Measurements from ENCODE around the gene MYL12B. TPM values are rescaled to one million over a fixed set of nuclear protein-coding genes. Genes with fewer than 3 reads are reported as not detected.
A peak's percentile ranks its signal among the peaks of the same experiment; 100 is the strongest.

Gene MYL12B
- 144 TPM for polyA plus RNA-seq (2012; ENCODE audit: insufficient read length, low read depth)

- TF ChIP-seq TAF1 (IDR thresholded peaks at IDR 0.05; ENCODE audit: borderline replicate concordance, insufficient read depth, low read length) (peak; percentile 2; the same call in 1 of the 2 replicates), POLR2AphosphoS5 (IDR thresholded peaks at IDR 0.05; ENCODE audit: low read depth, low read length) (peak; percentile 78), SIN3A (IDR thresholded peaks at IDR 0.05; ENCODE audit: borderline replicate concordance, insufficient read depth, low read length) (peak; percentile 52; the same call in 1 of the 2 replicates), FOXP2 (optimal IDR thresholded peaks at IDR 0.05; ENCODE audit: borderline replicate concordance, extremely low read depth, extremely low read length, insufficient read depth) (peak; percentile 73), REST (IDR thresholded peaks at IDR 0.05; ENCODE audit: insufficient read depth in 1 of 2, low read depth in 2 of 2, low read length in 2 of 2) (no peak)
Observed at GRCh38 chr18:3261373-3262233, at the start of gene MYL12B. Gene MYL12B, plus strand, starts transcription at chr18:3262133. Its CDS starts 10,766 bp downstream, at chr18:3272899.

- TF ChIP-seq POLR2AphosphoS5 (IDR thresholded peaks at IDR 0.05; ENCODE audit: low read depth, low read length) (no peak), REST (IDR thresholded peaks at IDR 0.05; ENCODE audit: insufficient read depth in 1 of 2, low read depth in 2 of 2, low read length in 2 of 2) (no peak), SIN3A (IDR thresholded peaks at IDR 0.05; ENCODE audit: borderline replicate concordance, insufficient read depth, low read length) (no peak), TAF1 (IDR thresholded peaks at IDR 0.05; ENCODE audit: borderline replicate concordance, insufficient read depth, low read length) (no peak), FOXP2 (optimal IDR thresholded peaks at IDR 0.05; ENCODE audit: borderline replicate concordance, extremely low read depth, extremely low read length, insufficient read depth) (no peak)
Observed at GRCh38 chr18:3212657-3213056, 49.3 kb upstream of the MYL12B start.

GRCh38 chr18:3213300-3214059, 48.5 kb upstream of the MYL12B start:
- TF ChIP-seq REST (IDR thresholded peaks at IDR 0.05; ENCODE audit: insufficient read depth in 1 of 2, low read depth in 2 of 2, low read length in 2 of 2): no peak
- TF ChIP-seq FOXP2 (optimal IDR thresholded peaks at IDR 0.05; ENCODE audit: borderline replicate concordance, extremely low read depth, extremely low read length, insufficient read depth): no peak
- no peak for TF ChIP-seq SIN3A (IDR thresholded peaks at IDR 0.05; ENCODE audit: borderline replicate concordance, insufficient read depth, low read length)
- no peak for TF ChIP-seq POLR2AphosphoS5 (IDR thresholded peaks at IDR 0.05; ENCODE audit: low read depth, low read length)
- TF ChIP-seq TAF1 (IDR thresholded peaks at IDR 0.05; ENCODE audit: borderline replicate concordance, insufficient read depth, low read length): no peak

GRCh38 chr18:3214855-3215637, 46.9 kb upstream of the MYL12B start:
- TF ChIP-seq FOXP2 (optimal IDR thresholded peaks at IDR 0.05; ENCODE audit: borderline replicate concordance, extremely low read depth, extremely low read length, insufficient read depth) (no peak), TAF1 (IDR thresholded peaks at IDR 0.05; ENCODE audit: borderline replicate concordance, insufficient read depth, low read length) (no peak), POLR2AphosphoS5 (IDR thresholded peaks at IDR 0.05; ENCODE audit: low read depth, low read length) (no peak), REST (IDR thresholded peaks at IDR 0.05; ENCODE audit: insufficient read depth in 1 of 2, low read depth in 2 of 2, low read length in 2 of 2) (no peak), SIN3A (IDR thresholded peaks at IDR 0.05; ENCODE audit: borderline replicate concordance, insufficient read depth, low read length) (no peak)

Data from PFSK-1 (cell line).